Renal pelvis (tissue), 4 donors: ENCODE measurements around the gene NRARP. TPM values are rescaled to one million over a fixed set of nuclear protein-coding genes. Genes with fewer than 3 reads are reported as not detected.
"Not testable (repeated sequence)": the region's sequence is repeated elsewhere in the genome, so short reads cannot be mapped to it uniquely, and the experiment has no call there.

Experiments used
- DNase-seq: peaks from one replicate; pipeline ENCODE4 v3.0.0-alpha.2; 2013
- polyA plus RNA-seq, 3 donors: library from polyadenylated mRNA; unstranded; fragments of 120-200 nt; gene quantifications; one replicate each; pipeline ENCODE4 v1.2.1, GENCODE V29; 2013; ENCODE audit not compliant: insufficient read length in 3 of 3

NRARP gene
- polyA plus RNA-seq, 3 donors, result 7.4 to 9.7 (median 8.5) TPM

DNA sequence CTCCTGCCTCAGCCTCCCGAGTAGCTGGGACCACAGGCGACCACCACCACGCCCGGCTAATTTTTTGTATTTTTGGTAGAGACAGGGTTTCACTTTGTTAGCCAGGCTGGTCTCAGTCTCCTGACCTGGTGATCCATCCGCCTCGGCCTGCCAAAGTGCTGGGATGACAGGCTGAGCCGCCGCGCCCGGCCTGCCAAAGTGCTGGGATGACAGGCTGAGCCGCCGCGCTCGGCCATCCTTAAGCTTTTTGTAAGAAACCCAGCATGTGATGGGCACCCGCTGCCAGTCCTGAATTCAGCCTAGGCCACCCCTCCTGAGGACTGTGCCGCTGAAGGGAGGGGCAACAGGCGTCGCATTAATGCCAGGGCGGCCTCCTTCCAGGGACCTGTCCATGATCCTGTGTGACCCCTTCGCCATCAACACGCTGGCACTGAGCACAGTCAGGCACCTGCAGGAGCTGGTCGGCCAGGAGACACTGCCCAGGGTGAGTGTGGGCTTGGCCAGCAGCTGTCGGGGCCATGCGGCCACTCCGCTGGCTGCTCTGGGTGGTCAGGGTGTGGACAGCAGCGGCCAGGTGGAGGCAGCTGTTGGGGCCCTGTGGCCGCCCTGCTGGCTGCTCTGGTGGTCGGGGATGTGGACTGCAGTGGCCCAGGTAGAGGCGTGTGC lies 36.4 kb downstream of the NRARP start:
- DNase-seq, result no peak

DNA sequence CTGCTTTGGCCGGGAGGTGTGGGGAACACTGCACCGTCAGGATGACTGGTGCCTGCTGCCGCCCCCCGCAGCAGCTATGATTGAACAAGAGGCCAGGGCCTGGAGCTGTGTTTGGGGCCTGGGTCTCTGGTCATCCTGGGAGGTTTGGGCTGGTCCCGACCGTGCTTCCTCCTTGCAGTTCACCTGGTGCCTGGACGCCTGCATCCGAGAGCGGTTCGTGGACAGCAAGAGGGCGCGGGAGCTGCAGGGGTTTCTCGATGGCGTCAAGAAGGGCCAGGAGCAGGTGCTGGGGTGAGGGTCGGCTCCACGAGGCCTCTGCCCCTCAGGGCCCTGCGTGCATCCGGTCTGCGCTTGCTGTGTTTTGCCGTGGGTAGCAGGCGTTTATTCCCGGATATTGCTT lies 38.0 kb downstream of the NRARP start:
- DNase-seq, result no peak

DNA sequence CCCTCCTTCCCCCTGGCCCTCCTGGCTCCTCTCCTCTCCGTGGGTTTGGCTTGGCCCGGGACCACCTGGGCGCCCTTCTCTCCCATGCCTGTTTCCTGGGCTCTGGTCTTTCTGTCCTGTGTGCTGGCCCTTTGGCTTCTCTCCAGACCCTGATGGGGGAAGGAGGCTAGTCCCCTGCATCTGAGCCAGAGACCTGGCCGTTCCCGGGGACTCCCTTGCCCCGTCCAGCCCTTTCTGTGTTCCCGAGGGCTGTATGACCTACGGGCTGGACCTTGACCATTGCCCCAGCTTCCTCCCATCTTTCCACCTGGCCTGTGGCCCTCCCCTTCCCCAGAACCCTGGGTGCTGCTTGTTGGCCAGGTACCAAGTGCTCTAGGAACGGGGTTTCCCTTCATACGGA lies 38.6 kb downstream of the NRARP start:
- DNase-seq, result no peak

DNA sequence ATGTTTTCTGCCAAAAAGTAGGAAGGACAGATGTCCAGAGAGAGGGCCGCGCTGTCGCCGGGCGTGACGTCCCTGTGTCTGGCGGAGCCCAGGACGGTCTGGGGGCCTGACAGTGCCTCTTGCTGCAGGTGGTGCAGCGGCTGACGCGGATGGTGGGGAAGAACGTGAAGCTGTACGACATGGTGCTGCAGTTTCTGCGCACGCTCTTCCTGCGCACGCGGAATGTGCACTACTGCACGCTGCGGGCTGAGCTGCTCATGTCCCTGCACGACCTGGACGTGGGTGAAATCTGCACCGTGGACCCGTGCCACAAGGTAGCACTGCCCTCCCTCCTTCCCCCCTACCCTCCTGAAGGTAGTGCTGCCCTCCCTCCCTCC lies 39.2 kb downstream of the NRARP start:
- DNase-seq, result no peak

DNA sequence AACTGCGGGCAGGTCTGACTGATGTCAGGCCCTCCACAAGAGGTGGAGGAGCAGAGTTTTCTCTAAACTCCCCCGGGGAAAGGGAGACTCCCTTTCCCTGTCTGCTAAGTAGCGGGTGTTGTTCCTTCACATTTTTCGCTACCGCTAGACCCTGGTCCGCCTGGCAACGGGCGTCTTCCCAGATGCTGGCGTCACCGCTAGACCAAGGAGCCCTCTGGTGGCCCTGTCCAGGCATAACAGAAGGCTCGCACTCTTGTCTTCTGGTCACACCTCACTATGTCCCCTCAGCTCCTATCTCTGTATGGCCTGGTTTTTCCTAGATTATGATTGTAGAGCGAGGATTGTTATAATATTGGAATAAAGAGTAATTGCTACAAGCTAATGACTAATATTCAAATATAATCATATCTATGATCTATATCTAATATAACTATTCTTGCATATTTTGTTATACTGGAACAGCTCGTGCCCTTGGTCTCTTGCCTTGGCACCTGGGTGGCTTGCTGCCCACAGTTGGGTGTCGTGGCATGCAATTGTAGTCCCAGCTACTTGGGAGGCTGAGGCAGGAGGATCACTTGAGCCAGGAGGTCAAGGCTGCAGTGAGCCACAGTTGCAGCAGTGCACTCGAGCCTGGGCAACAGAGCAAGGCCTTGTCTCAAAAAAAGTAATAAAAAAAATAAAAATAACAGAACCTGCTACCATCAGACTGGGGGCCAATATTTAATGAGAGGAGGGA lies 39.7 kb downstream of the NRARP start:
- not testable (repeated sequence) for DNase-seq

DNA sequence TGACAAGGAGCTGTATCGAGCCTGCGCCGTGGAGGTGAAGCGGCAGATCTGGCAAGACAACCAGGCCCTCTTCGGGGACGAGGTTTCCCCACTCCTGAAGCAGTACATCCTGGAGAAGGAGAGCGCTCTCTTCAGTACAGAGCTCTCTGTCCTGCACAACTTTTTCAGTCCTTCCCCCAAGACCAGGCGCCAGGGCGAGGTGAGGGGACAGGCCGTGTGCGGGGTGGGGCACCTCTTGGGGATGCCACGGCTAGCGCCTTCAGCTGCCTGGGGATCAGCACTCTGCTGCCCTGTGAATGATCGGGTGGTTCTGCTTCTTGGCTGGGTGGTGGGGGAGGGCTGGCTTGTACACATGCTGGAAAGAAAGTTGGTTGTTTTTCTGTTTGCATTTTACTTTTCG lies 45.2 kb downstream of the NRARP start:
- no peak for DNase-seq

DNA sequence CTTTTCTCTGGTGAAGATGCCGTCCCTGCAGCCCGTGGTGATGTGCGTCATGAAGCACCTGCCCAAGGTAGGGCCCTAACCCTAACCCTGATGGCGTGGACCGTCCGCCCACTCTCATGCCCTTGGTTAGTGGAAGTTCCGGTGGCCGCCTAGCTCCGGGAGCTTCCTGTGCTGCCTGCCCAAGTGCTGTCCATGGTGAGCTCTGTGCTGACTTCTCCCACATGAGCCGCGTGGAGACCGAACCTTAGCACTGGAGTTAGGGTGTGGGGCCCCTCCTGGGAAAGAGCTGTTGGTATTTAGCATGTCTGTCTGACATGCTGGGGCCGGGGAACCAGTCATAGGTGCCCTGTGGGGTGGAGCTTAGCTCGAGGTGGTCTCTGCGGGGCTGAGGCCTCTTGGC lies 45.7 kb downstream of the NRARP start:
- no peak for DNase-seq

DNA sequence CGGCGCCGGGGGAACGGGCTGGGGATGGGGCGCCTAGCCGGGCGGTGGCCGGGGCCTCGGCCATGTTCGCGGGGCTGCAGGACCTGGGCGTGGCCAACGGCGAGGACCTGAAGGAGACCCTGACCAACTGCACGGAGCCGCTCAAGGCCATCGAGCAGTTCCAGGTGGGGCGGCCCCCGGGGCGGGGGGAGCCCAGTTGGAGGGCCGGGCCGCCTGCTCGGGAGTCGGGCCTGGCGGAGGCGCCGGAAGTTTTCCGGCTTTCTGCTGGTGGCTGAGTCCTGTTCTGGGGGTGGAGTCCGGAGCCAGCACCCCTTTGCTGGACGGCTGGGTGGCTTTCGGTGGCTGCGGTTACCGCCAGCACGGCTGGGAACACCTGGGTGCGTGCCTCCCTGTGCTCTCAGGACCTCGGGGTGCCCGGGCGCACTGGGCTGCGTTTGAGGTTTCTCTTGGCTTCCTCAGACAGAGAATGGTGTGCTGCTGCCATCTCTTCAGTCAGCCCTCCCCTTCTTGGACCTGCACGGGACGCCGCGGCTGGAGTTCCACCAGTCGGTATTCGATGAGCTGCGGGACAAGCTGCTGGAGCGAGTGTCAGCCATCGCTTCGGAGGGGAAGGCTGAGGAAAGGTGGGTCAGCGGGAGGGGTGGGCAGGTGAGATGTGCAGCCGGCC lies 46.5 kb downstream of the NRARP start:
- DNase-seq, result no peak

DNA sequence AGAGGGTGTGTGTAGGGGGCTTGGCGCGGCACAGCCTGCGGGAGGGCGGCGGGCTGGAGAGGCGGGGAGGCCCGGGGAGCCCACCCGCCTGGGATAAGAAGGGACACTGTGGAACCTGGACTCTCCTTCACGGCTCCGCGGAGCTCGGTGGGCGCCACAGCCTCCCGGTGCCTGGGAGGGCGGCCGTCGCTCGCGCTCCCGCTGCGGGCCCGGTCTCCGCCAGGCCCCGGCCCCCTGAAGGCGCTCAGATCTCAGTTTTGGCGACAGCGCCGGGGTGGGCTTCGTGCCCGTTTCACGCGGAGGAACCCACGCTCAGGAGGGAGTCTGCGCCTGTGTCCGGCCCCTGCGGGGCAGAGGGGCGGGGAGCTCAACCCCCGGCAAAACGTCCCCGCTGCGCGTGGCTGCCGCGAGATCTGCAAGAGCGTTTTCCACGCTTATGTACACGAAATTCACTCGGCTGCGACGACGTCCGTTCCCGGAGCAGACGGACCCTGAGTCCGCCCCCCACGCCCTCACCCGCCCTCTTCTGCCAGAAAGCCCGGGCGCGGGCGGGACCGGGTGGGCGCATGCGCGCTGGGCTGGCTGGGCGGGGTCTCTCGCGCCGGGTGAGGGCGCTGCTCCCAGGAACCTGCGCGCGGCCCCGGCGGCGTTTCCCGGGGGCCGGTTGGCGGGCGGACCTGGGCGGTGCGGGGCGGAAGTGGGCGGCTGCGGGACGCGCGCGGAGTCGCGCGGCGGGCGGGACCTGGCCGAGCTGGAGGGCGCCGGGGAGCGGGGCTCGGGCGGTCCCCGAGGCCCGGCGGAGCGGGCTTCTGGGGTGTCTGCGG lies 47.2 kb downstream of the NRARP start, which contains the start of gene NELFB:
Gene NELFB, plus strand, starts transcription at position 704 of the 824 bp plus-strand sequence.
- DNase-seq, result peak; percentile 88

DNA sequence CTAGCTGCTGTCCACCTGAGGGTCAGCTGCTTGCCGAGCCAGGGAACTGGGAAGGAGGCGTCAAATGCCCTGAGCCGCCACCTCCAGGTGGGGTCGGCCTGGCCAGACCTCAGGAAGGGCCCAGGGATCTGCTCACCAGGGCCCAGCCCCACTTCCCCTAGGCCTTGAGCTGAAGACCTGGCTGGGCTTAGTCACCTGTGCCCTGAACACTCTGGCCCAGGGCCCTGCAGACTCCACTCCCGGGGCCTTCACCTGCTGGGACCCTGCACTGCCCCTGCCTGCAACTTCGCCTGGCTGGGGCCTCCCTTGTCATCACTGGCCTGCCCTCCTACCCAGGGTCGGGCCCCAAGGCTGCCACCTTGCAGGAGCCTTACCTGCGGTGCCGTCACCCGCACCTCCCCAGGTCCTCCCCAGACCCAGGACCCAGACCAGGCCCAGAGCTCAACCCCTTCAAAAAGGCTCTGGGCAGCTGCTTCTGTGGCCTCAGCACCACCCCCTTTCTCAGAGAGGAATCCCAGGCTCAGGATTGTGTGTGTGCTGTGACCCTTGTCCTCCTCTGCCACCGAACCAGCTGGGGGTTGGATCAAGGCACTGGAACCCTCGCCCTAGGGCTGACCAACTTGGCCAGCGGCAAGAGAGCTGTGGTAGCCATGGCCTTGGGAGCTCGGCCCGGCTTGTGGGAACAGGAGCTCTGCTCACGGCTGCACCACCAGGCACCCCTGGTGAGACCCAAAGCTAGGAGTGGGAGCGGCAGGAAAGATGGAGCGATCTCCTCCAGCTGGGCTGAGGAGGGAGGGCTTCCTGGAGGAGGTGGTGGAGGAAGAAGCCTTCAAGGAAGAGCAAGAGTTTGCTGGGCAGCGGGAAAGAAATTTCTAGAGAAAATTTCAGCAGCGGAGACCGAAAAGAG lies 48.1 kb downstream of the NRARP start:
- no peak for DNase-seq

DNA sequence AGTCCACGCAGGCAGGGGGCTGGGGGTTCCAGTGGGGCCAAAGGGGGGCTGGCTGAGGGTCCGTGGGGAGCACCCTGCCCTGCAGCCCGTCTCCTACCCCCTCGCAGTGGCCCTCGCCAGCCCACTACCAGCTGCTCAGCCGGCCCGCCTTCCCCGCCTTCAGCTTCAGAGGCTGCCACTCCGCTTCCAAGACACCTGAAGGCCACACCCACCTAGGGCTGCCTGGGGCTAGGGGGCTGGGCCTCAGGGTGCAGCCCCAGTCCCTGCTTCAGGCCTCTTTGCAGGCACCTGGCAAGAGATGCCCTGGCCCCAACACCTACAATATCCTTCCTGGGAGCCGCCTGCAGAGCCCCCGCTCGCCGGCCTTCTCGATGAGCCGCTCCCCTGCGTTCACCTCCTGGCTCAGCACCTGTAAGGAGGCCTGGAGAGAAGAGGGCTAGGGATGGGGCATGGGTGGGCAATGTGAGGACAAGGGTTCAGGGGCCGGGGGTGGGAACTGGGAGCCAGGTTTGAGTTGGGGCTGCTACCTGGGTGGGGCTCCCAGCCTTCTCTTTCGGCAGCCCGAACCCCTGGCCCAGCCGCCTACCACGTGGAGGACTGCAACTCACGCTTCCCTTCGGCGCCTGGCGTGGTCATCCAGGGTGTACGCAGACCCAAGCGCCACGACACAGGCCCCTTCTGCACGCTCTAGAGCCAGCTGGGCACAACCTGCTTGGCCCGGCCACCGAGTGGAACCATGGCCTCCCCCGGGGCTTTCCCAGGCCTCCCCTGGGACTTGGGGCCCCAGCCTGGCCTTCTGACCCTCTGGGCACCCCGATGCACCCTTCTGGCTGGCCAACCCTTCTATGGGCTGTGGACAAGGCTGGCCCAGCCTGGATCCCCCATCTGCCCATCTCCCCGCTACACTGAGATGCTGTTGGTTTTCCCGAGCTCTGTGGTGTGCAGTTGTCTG lies 49.2 kb downstream of the NRARP start:
- DNase-seq, result no peak

DNA sequence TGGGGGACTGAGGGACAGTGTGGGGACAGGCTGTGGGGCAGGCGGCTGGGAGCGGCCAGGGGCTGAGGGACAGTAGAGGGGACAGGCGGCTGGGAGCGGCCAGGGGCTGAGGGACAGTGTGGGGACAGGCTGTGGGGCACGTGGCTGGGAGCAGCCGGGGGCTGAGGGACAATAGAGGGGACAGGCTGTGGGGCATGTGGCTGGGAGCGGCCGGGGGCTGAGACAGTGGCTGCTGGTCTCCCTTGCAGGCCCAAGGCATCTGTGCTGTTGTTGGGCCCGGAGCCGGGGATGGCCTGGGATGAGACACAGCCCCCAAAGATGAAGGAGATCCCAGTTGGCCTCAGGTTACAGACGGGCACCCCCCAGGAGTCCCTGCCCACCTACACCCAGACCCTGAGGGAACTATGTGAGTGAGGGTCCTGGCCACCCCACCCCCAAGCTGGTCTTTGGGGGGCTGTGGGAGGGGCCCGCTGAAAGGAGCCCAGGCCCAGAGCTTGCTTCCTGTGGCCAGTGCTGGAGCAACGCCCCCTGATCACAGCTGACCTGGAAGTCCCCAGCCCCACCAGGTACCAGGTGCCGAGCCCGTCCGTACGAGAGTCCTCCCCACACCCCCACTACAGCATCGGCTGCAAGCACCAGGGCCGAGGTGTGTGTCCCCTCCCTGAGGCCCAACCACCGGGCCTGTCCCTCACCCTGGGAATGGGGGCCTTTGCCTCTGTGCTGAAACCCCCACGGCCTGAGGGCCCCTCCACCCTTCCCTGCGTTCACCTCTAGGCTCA lies 50.4 kb downstream of the NRARP start:
- DNase-seq, result no peak

DNA sequence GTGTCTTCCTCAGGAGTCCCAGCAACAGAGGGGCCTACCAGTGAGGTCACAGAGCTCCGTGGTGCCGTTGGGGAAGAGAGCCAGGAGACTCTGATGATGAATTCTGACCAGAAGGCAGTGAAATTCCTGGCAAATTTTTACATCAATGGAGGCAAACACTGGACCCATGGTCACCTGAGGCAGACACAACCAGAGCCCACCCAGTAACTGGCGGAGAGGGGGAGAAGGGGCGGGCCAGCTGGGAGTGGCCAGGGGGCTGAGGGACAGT lies 50.9 kb downstream of the NRARP start, which contains the start of gene STPG3:
Gene STPG3, plus strand, starts transcription at position 93 of the 268 bp plus-strand sequence. Its CDS starts 1 bp downstream, at position 94.
- DNase-seq, result no peak

DNA sequence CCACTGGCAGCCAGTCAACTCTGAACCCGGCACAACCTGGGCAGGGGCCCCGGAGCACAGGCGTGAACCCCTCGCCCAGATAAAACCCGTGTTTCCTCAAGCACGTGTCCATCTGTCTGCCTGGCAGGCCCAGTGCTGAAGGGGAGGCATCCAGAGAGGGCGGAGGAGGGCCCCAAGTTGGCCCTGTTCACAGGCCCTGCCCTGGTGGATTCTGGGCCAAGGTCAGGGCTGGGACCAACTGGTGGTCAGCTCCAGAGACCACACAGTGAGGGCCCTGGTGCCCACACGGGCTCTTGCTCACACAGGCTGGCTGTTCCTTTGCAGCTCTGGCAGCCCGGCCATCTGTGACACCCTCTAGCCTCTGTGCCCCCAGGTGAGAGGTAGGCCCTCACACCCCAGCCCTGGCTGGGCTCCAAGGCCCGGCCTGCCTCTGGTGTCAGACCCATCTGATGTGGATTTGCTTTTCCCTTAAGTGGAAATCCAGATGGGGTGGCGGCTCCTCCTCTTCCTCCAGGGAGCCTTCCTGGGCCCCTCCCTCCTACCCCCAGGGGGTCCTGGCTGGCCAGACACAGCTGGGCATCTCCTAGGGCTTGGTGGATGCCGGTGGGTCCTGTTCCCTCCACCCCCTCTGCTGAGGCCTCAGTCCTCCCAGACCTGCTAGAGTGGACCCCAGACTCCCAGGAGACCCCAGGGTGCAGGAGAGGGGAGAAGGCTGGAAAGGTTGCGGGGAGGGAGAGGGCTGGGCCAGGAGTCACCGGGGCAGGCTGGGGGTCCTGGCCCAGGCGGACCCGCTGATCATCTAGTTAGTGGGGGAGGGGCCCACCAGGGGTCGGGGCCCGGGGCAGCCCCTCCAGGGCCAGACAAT lies 51.5 kb downstream of the NRARP start:
- no peak for DNase-seq
